Right renal pelvis (tissue), 4 donors: ENCODE results near the gene CDKN1C. TPM values are rescaled to one million over a fixed set of nuclear protein-coding genes. Genes with fewer than 3 reads are reported as not detected.
"Not testable (repeated sequence)": the region's sequence is repeated elsewhere in the genome, so short reads cannot be mapped to it uniquely, and the experiment has no call there.

Source experiments
- DNase-seq, 4 donors: peaks; one replicate each; pipeline ENCODE4 v3.0.0-alpha.2; 2013; ENCODE audit warnings: low read depth in 4 of 4, low spot score in 3 of 4, missing footprints in 1 of 4
- polyA plus RNA-seq, 4 donors: library from polyadenylated mRNA; unstranded; fragments of 120-200 nt; gene quantifications; one replicate each; pipeline ENCODE4 v1.2.1, GENCODE V29; 2013; ENCODE audit not compliant: insufficient read length in 4 of 4

Gene CDKN1C
- polyA plus RNA-seq, 4 donors, result 115 to 166 (median 134) TPM

GRCh38 chr11:2909133-2909902, 23.7 kb upstream of the CDKN1C start:
- no peak for DNase-seq

- DNase-seq, result no peak
Observed at GRCh38 chr11:2908130-2908529, 22.6 kb upstream of the CDKN1C start.

GRCh38 chr11:2905299-2905698, 19.7 kb upstream of the CDKN1C start:
- not testable (repeated sequence) for DNase-seq

GRCh38 chr11:2904153-2905052, 18.8 kb upstream of the CDKN1C start:
- no peak for DNase-seq

GRCh38 chr11:2903672-2904011, 18.1 kb upstream of the CDKN1C start:
- DNase-seq, result no peak

- DNase-seq, result no peak
Observed at GRCh38 chr11:2902784-2903671, 17.5 kb upstream of the CDKN1C start.

- DNase-seq, result peak in 1 of 4 donors; percentile 62
Observed at GRCh38 chr11:2901854-2902783, 16.5 kb upstream of the CDKN1C start.

GRCh38 chr11:2901196-2901796, 15.7 kb upstream of the CDKN1C start:
- no peak for DNase-seq

- no peak for DNase-seq
Observed at GRCh38 chr11:2899080-2899783, 13.7 kb upstream of the CDKN1C start.

GRCh38 chr11:2898366-2899079, 12.9 kb upstream of the CDKN1C start:
- no peak for DNase-seq

GRCh38 chr11:2897048-2897447, 11.5 kb upstream of the CDKN1C start:
- no peak for DNase-seq

GRCh38 chr11:2896047-2896446, 10.5 kb upstream of the CDKN1C start:
- DNase-seq, result no peak

- no peak for DNase-seq
Observed at GRCh38 chr11:2893935-2894334, 8.4 kb upstream of the CDKN1C start.

GRCh38 chr11:2892967-2893528, 7.5 kb upstream of the CDKN1C start:
- DNase-seq, result no peak

GRCh38 chr11:2892215-2892966, 6.8 kb upstream of the CDKN1C start:
- no peak for DNase-seq

- DNase-seq, result no peak
Observed at GRCh38 chr11:2891326-2892214, 6.0 kb upstream of the CDKN1C start.
